ENCODE data around the gene SMCHD1. TPM values are rescaled to one million over a fixed set of nuclear protein-coding genes. Genes with fewer than 3 reads are reported as not detected.

Gene SMCHD1
- total RNA-seq, 1 experiment from 2014 or later, result 48.6 TPM

- Histone ChIP-seq H3K36me3 (ENCODE audit: control insufficient read depth in 1 of 2, insufficient read depth in 2 of 2, low read length in 2 of 2) (peaks cover 18 to 22% of the 10 kb centered on the region in 2 experiments), H3K9ac (ENCODE audit: low read length) (no peak overlapping the region), H3K27ac (ENCODE audit: low read depth, low read length) (no peak overlapping the region), H3K79me2 (ENCODE audit: insufficient read depth, low read length) (peaks cover 5% of the 10 kb centered on the region; the same call in 1 of the 2 replicates), H3K4me3 (replicated peaks in 1 of 2; ENCODE audit: low read depth in 1 of 2, low read length in 2 of 2) (no peak overlapping the region), H2AFZ (ENCODE audit: low read depth, low read length, poor library complexity, severe bottlenecking) (no peak overlapping the region), H3K4me2 (ENCODE audit: low read length) (no peak overlapping the region), H3K9me3 (ENCODE audit: control insufficient read depth in 1 of 2, insufficient read depth in 1 of 2, low read depth in 1 of 2, low read length in 2 of 2) (no peaks in the 10 kb centered on the region), H4K20me1 (ENCODE audit: insufficient read depth) (no peaks in the 10 kb centered on the region), H3K9me2 (ENCODE audit: insufficient read depth) (no peaks in the 10 kb centered on the region), H3K27me3 (ENCODE audit: insufficient read depth, low read length) (no peaks in the 10 kb centered on the region), H3K4me1 (ENCODE audit: control insufficient read depth in 1 of 2, insufficient read depth in 2 of 2, low read length in 2 of 2) (peaks cover 5 to 9% of the 10 kb centered on the region in 2 experiments; a peak in 2 of 4 replicates)
- TF ChIP-seq CTCF (IDR thresholded peaks at IDR 0.05 in 2 of 3, conservative IDR thresholded peaks at IDR 0.05 in 1 of 3; ENCODE audit: borderline replicate concordance in 1 of 3, insufficient read depth in 1 of 3, low read depth in 2 of 3, low read length in 2 of 3) (no peak), SRF (IDR thresholded peaks at IDR 0.05; ENCODE audit: low read depth) (no peak), CEBPB (IDR thresholded peaks at IDR 0.05; ENCODE audit: low read depth) (no peak), POLR2AphosphoS5 (IDR thresholded peaks at IDR 0.05; ENCODE audit: low read depth, low read length) (no peak), SP1 (IDR thresholded peaks at IDR 0.05; ENCODE audit: low read depth) (no peak), EGR1 (IDR thresholded peaks at IDR 0.05; ENCODE audit: low read depth) (no peak), ZNF274 (IDR thresholded peaks at IDR 0.05; ENCODE audit: low read depth, low read length) (no peak), EZH2phosphoT487 (IDR thresholded peaks at IDR 0.05; ENCODE audit: borderline replicate concordance) (no peak), JUND (IDR thresholded peaks at IDR 0.05) (no peak), REST (IDR thresholded peaks at IDR 0.05; ENCODE audit: low read depth) (no peak), ELF1 (IDR thresholded peaks at IDR 0.05; ENCODE audit: borderline replicate concordance, low read depth) (no peak), MAX (IDR thresholded peaks at IDR 0.05) (no peak), EZH2 (IDR thresholded peaks at IDR 0.05) (no peak), POLR2A (IDR thresholded peaks at IDR 0.05; ENCODE audit: borderline replicate concordance, extremely low read depth, insufficient read depth, insufficient read length) (no peak), RAD21 (IDR thresholded peaks at IDR 0.05; ENCODE audit: low read depth) (no peak), ATF3 (IDR thresholded peaks at IDR 0.05) (no peak), TCF7L2 (IDR thresholded peaks at IDR 0.05; ENCODE audit: borderline replicate concordance, extremely low read depth, insufficient read depth, insufficient read length) (no peak)
- no TSS peak for BruUV-seq (replicated peaks)
- no peak for ATAC-seq
- CTCF ChIA-PET, result no interaction called here
- RAD21 ChIA-PET (ENCODE audit: low non-redundant PET in 1 of 2, low total read pairs in 2 of 2, uncharacterized antibody in 2 of 2, unreplicated experiment in 2 of 2), result no interaction called here
- DNase-seq (ENCODE audit: low read depth, low spot score), result no peak
- intact Hi-C loops (cut with micrococcal nuclease), result no loop called here
- POLR2A ChIA-PET, result no interaction called here
Measured at GRCh38 chr18:2792395-2792794, 136.9 kb downstream of the SMCHD1 start.
